ENCODE measurements around the gene ACSF3.

The ACSF3 gene

DNA sequence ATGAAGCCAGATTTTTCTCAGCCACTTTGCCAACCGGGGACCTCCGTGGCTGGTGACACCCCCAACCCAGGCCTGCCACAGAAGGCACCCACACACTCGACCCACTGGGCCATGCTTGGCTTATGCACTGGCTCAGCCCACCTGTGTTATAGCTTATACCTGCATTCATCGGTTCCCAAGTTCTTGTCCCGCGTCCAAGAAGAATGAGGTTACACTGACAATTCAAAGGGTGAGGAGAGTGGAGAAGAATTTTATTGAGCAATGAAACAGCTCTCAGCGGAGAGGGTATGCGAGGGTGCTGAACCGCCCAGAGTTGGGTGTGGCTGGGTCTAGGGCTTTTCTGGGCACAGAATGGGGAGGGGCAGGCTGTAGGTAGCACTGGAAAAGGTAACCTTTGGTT, 55.7 kb downstream of the ACSF3 start:
- DNase-seq: no peak

- DNase-seq: no peak
These were observed 56.6 kb downstream of the ACSF3 start for GRCh38 chr16:89150090-89150835.

DNA sequence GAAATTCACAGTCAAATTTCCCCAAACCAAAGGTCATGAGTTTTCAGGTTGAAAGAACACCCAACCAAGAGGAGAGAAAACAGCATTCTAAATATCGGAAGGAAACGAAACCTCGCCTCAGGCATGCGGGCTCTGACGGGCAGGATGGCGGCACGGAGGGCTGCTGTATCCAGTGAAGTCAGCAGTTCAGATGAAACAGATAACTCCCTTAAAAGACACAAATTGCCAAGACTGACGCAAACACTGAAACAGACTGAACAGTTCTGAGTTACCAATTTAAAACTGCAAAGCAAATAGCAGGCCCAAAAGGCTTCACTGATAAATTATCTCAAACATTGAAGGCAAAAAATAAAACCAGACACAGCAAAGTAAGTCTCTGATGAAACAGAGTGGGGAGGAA, 57.3 kb downstream of the ACSF3 start:
- no peak for DNase-seq

DNA sequence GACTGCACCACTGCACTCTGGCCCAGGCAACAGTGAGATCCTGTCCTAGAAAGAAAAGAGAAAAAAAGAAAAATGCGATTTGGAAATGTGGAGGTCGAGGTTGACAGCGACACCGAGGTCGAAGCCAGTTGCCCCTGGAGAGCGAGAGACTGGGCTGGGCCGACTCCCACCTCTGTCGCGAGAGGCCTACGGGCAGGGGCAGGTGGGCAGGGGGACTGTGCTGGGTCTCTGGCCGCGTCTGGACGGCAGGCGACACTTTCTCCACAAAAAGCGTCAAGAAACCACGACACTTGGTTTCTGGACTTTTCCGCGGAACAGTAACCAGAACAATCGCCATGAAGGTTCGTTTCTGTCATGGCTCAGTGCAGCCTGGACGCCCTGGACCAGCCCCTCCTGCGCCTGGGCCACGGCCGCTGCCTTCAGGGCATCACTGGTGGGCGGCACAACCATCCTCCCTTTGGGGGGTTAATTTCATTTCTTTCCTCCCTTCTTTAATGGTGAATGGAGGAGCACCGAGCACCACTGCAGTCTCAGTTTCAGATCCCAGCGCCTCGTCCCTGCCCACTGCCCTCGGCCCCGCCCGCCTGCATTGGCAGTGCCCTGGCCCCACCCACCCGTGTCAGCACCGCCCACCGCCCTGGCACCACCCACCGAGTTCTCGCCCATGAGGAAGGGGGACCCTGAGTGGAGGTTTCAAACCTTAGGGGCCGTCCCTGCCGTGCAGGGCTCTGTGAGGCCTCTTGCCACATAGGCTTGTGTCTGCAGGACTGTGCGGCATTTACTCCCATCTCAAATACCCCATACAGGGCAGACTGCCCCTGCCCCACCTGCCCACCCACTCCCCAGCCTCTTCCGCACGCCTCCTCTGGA, 59.4 kb downstream of the ACSF3 start:
- DNase-seq: no peak

GRCh38 chr16:89153848-89154271, 60.2 kb downstream of the ACSF3 start:
- no peak for DNase-seq

GRCh38 chr16:89154390-89155183, 60.9 kb downstream of the ACSF3 start:
- DNase-seq: no peak

DNA sequence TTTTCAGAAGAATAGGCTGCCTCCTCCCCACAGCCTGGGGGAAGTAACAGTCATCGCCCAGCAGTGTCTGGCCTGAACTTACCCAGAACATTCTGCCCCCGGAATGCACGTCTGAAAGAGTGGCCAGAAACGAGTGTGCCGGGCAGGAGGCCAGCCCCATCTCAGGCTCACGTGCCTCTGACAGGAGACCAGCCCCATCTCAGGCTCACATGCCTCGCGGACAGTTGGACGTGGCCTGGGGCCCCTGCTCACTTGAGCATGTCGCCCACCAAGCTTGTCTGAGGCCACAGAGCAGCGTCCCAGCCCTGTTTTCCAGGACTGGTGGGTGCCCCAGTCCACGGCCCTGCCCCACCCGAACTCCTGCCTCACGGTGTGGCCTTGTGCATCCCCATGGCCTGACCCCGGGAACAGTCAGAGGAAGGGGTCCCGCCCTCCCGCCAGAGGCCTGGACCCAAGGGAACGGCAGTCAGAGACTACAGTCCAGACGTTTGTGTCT, 61.6 kb downstream of the ACSF3 start:
- no peak for DNase-seq

GRCh38 chr16:89155851-89156739, 62.4 kb downstream of the ACSF3 start:
- DNase-seq: no peak

GRCh38 chr16:89156740-89157645, 63.3 kb downstream of the ACSF3 start:
- no peak for DNase-seq

DNA sequence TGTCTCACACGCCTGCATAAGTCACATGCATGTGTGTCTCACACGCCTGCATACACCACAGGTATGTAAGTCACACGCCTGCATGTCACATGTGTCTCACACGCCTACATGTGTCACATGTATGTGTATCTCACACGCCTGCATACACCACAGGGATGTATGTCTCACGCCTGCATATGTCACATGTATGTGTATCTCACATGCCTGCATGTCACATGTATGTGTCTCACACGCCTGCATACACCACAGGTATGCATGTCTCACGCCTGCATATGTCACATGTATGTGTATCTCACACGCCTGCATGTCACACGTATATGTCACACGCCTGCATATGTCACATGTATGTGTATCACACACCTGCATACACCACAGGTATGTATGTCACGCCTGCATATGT, 64.1 kb downstream of the ACSF3 start:
- DNase-seq: no peak

DNA sequence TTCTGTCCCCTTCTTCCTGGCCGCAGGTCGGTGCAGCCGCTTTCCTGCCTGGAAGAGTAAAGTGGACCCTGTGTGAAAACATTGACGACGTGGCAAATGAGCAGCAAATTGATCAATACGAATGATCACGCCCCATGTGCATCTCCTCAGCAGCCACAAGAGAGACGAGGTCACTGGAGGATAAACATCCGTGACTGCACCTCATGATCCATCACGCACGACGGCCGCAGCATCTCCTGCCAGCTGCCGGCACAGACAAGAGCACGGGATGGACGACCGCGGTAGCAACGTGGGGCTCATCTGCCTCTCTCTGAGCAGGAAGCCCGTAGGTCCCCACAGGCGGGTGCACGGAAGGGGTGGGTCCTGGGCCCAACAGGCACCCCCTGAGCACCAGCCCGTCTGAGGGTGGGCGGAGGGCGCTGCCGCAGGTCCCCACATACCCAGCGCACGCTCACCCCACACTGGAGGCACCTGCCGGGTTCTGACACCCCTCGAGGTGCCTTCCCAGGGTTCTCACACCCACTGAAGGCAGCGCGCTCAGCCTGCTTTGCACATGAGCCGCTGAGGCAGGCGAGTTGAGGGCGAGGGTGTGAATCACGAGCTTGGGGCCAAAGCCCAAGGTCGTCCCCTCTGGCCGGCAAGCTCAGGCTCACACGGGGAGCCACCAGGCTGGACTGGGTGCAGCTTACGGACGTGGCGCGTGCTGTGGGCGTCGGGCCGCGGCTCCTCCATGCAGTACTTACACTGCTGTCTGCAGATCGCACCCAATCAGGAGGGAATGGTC, 65.6 kb downstream of the ACSF3 start:
- DNase-seq: no peak

DNA sequence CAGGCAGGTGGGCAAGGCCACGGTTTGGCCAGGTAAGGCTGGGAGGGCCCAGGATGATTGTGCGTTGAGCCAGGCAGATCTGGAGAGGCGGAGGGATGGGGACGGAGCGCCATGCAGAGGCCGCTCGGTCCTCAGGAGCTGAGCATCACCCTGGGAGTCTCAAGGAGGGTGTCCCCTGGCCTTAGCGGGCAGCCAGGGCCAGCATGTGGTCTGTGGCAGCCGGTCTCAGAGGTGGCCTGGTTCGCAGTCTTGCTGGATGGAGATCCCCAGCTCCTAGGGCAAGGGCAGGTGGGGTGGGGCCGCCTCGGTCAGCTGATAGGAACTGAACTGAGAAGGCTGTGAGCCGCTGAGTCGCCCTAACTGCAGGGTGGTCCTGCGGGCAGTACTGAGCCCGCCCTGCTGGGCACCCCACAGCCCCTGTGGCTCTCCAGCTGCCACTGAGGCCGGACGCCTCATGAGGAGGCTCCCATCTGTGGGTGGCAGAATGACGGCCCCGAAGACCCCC, 66.2 kb downstream of the ACSF3 start:
- DNase-seq: no peak

DNA sequence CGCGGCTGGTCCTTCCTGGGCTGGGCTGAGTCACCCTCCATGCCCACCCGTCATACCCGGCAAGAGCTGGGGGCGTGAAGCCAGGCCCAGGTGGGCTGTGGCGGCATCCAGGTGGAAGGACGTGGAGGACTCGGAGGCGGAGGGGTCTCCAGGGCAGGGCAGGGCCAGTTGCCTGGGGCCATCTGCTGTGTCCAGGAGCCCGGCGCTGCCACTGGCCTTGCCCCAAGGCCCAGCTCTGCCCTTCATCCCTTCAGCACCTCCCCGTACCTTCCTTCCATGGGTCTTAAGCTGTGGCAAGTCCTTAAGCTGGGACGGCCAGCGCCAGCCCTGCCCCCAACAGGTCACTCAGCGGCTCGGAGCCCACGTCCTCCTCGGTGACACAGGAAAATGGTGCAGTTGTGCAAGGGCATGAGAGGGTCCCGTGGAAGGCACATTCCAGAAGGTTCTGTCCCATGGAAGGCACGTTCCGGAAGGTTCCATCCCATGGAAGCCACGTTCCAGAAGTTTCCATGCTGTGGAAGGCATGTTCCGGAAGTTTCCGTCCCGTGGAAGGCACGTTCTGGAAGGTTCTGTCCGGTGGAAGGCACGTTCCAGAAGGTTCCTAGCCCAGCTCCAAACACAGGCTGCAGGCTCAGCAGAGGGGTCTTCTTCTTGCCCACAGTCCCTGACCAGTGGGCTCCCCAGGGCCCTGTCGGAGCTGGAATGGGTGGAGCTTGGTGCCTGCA, 67.5 kb downstream of the ACSF3 start:
- no peak for DNase-seq

DNA sequence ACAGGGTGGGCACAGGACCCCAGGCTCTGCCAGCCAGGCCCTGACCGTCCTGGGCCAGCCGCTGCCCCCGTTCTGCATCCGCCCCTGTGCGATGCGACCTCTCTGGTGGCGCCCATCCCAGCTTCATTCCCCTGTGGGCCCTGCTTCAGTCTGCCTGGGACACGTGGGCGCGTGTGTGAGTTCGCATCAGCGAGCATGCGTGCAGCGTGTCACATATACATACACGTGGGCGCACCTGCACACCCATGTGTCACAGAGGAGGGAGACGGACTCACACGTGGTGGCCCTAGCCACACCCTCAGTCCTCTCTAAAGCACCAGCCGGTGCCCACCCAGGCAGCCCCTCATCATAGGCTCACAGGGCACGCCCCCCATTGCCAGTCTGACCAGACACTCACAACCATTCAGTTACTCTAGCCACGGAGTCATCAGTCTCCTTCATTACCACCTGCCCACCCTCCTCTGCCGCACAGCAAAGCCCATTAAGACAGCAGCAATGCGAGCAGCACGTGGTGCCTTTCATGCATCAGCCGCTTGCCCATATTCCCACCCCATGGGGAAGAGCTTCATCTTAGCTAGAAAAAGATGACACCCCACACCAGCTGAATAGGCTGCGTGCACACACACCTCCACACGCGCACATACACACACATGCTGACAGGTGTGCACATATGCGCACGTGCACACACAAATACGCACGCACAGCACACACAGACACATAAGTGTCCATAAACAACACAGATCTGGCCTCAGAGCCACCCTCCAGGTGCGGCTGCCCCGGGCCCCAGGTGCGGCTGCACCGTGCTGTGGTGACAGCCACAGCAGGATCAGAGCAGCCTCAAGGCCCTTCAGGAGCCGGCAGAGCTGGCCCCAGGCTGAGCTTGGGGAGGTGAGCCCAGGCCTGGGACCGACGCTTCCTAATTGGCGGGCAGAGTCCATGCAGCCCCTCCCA, 68.4 kb downstream of the ACSF3 start:
- DNase-seq: no peak

- DNase-seq: no peak
These were observed 69.6 kb downstream of the ACSF3 start for GRCh38 chr16:89163297-89163696.

- DNase-seq: no peak
These were observed 70.8 kb downstream of the ACSF3 start for GRCh38 chr16:89164436-89164835.

DNA sequence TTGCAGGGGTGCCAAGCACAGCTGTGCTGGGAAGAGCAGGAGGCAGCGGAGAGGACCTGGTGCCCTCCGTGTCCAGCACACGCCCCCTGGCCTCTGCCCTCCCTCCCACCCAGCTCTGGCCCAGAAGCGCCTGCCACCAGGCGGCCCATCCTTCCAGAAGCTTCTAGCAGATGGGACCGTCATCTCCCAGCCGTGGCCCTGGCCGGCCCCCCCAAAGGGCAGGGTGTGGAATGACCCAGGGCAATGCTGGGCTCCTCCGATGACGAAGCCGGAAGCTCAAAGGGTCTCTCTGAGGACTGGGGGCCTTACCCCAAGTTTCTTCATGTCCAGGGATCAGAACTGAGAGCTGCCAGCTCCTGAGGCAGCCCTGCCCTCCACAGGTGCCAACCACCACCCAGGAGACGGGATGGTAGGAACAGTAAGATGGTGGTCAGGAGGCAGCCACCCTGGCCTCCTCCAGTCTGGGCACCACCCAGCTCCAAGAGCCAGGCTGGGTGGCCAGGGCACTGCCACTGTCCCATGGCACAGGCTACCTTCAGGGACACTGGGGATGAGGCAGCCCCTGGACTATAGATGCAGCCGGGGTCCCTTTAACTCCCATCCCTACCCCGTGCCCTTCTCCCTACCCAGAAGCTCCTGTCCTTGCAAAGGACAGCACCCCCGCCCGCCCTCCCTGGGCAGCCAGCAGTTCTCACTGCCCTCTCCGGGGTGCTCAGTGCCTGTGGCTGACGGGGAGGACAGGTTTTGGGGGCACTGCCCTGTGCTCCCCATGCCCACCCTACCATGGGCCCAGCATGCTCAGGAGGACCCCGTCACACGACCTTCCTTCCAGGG, 71.4 kb downstream of the ACSF3 start:
- no peak for DNase-seq

Data from stimulated activated CD4-positive, alpha-beta T cell treated with anti-CD3 and anti-CD28 coated beads, Interleukin-15, amount 100 ng/mL, for 24 hours (primary cell).